HL-60 (cell line): ENCODE results near the gene DNAH14.
"Not testable (repeated sequence)": the region's sequence is repeated elsewhere in the genome, so short reads cannot be mapped to it uniquely, and the experiment has no call there.

Experiments
- DNase-seq, 2 experiments: peaks; one replicate each; pipeline ENCODE4 v3.0.0-alpha.2; 2010 to 2020; ENCODE audit warnings: low read depth in 1 of 2, low spot score in 1 of 2
- H3K27ac ChIP-seq: fragments of 250-450 bp; sonication (Bioruptor Pico); replicated peaks from 2 replicates; pipeline ENCODE4 v1.5.1; 2020; ENCODE audit warnings: mild to moderate bottlenecking, moderate library complexity
- H3K27me3 ChIP-seq: fragments of 250-450 bp; sonication (Bioruptor Pico); 2 replicates; pipeline ENCODE4 v1.5.1; 2021; ENCODE audit warnings: mild to moderate bottlenecking, moderate library complexity; ENCODE audit not compliant: insufficient read depth, poor library complexity, severe bottlenecking
- H3K4me3 ChIP-seq: replicated peaks from 2 replicates; pipeline ENCODE4 v1.5.1; 2011; ENCODE audit warnings: mild to moderate bottlenecking, control low read depth, low read length; ENCODE audit not compliant: insufficient read depth
- GABPA ChIP-seq: IDR thresholded peaks from 2 replicates; pipeline ENCODE4 v1.6.1; 2012; ENCODE audit warnings: low read depth
- POLR2AphosphoS5 ChIP-seq: IDR thresholded peaks from 2 replicates; pipeline ENCODE4 v1.6.1; 2012; ENCODE audit warnings: low read depth
- SPI1 ChIP-seq: IDR thresholded peaks from 2 replicates; pipeline ENCODE4 v1.6.1; 2012; ENCODE audit warnings: low read depth, mild to moderate bottlenecking, borderline replicate concordance
- TF ChIP-seq, protein P1 (sequence below): IDR thresholded peaks from 2 replicates; pipeline ENCODE4 v1.6.1; 2012; ENCODE audit warnings: low read depth; ENCODE audit not compliant: insufficient replicate concordance
- TF ChIP-seq, protein P2 (sequence below): IDR thresholded peaks from one replicate; pipeline ENCODE4 v1.5.1; 2011; ENCODE audit warnings: low read length, control low read depth, inconsistent platforms; ENCODE audit not compliant: insufficient read depth

Gene DNAH14

DNA sequence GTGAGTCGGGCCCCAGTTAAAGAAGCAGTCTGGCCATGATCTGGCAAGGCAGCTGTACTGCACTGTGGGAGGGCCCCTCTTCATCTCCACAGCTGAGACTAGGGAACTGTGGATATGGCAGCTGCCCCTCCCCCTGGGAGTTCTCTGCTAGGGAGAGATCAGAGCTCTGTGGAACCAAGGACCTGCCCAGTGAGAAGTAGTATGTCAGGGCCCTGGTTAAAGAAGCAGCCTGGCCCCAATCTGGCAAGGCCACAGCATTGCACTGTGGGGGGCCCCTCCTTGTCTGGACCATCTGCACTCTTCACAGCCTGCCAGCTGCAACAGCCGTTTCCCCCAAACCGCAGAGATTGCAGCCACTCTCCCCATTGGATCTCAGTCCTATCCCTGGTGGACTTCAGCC is 208.5 kb downstream of the DNAH14 start:
- DNase-seq, result no peak
- Histone ChIP-seq H3K27ac (no peak overlapping the region), H3K27me3 (no peaks in the 10 kb centered on the region), H3K4me3 (no peak overlapping the region)
- TF ChIP-seq GABPA, result no peak

DNA sequence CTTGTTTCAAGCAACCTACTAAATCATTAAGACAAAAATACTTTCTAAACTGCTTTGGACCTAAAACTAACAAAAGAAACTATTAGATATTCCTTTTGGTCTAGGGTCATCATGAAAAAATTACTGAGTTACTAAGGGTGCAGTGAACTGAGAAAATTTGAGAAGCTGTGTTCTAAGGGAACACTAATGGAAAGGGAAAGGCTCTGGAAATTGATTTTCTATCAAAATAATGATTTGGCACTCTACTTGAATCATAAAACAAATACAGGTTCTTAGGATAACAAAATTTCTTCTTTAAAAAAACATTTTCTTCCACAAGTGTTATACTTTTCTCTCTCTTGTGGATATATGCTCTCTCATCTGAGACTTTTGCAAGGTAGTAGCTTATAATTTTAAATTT is 213.5 kb downstream of the DNAH14 start:
- TF ChIP-seq SPI1 (no peak), GABPA (no peak), POLR2AphosphoS5 (no peak)
- TF ChIP-seq, protein P1, sequence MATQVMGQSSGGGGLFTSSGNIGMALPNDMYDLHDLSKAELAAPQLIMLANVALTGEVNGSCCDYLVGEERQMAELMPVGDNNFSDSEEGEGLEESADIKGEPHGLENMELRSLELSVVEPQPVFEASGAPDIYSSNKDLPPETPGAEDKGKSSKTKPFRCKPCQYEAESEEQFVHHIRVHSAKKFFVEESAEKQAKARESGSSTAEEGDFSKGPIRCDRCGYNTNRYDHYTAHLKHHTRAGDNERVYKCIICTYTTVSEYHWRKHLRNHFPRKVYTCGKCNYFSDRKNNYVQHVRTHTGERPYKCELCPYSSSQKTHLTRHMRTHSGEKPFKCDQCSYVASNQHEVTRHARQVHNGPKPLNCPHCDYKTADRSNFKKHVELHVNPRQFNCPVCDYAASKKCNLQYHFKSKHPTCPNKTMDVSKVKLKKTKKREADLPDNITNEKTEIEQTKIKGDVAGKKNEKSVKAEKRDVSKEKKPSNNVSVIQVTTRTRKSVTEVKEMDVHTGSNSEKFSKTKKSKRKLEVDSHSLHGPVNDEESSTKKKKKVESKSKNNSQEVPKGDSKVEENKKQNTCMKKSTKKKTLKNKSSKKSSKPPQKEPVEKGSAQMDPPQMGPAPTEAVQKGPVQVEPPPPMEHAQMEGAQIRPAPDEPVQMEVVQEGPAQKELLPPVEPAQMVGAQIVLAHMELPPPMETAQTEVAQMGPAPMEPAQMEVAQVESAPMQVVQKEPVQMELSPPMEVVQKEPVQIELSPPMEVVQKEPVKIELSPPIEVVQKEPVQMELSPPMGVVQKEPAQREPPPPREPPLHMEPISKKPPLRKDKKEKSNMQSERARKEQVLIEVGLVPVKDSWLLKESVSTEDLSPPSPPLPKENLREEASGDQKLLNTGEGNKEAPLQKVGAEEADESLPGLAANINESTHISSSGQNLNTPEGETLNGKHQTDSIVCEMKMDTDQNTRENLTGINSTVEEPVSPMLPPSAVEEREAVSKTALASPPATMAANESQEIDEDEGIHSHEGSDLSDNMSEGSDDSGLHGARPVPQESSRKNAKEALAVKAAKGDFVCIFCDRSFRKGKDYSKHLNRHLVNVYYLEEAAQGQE, result no peak
- TF ChIP-seq, protein P2, sequence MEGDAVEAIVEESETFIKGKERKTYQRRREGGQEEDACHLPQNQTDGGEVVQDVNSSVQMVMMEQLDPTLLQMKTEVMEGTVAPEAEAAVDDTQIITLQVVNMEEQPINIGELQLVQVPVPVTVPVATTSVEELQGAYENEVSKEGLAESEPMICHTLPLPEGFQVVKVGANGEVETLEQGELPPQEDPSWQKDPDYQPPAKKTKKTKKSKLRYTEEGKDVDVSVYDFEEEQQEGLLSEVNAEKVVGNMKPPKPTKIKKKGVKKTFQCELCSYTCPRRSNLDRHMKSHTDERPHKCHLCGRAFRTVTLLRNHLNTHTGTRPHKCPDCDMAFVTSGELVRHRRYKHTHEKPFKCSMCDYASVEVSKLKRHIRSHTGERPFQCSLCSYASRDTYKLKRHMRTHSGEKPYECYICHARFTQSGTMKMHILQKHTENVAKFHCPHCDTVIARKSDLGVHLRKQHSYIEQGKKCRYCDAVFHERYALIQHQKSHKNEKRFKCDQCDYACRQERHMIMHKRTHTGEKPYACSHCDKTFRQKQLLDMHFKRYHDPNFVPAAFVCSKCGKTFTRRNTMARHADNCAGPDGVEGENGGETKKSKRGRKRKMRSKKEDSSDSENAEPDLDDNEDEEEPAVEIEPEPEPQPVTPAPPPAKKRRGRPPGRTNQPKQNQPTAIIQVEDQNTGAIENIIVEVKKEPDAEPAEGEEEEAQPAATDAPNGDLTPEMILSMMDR, result no peak
- no peak for DNase-seq
- Histone ChIP-seq H3K4me3 (no peak overlapping the region), H3K27ac (no peak overlapping the region), H3K27me3 (no peaks in the 10 kb centered on the region)

DNA sequence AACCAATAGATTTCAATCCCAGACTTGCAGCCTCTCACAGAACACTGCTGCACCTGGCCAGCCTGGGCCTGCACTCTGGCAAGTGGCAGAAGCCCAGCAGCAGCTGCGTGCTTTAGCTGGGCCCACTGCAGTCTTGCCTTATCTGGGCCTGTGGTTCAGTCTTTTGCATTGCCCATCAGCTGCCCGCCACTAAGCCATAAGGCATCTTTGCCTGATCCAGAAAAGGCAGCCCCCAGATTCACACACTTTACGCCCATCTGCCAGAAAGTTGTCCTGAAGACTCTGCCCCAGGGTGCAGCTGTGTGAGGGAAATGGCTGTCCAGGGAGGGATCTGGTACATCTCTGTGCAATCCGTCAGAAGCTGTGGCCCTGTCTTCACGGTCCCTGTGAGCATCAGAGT is 217.0 kb downstream of the DNAH14 start:
- Histone ChIP-seq H3K4me3 (no peak overlapping the region), H3K27ac (no peak overlapping the region), H3K27me3 (no peaks in the 10 kb centered on the region)
- TF ChIP-seq SPI1, result no peak
- TF ChIP-seq, protein P1, result no peak
- TF ChIP-seq, protein P2, result no peak
- no peak for TF ChIP-seq GABPA
- DNase-seq, result no peak

DNA sequence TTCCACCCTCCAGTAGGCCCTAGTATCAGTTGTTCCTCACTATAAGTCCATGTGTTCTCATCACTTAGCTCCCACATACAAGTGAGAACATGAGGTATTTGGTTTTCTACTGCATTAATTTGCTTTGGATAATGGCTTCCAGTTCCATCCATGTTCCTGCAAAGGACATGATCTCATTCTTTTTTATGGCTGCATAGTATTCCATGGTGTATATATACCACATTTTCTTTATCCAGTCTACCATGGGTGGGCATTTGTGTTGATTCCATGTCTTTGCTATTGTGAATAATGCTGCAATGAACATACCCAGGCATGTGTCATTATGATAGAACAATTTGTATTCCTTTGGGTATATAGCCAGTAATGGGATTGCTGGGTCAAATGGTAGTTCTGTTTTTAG is 218.3 kb downstream of the DNAH14 start:
- not testable (repeated sequence) for DNase-seq, H3K27ac ChIP-seq, H3K27me3 ChIP-seq, H3K4me3 ChIP-seq

DNA sequence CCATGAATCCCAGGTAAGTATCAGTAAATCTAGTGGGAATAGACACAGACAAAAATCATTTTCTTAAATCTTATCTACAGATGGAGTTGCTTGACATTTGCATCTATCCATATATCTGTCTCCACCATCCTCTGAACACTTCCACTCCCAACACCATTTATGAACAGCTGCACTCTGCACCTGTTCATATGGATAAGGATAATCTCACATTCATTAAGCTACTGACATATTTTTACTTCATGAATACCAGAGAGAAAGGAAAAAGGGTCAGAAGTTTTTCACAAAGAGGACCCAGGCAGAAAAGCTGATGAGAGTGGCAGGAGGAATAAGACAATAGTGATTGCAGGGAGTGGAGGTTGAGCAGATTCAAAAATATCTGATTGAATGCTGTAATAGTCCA is 222.6 kb downstream of the DNAH14 start:
- H3K27me3 ChIP-seq, result no peaks in the 10 kb centered on the region
- TF ChIP-seq POLR2AphosphoS5, result no peak
- TF ChIP-seq, protein P1, result no peak
- TF ChIP-seq, protein P2, result no peak
- H3K4me3 ChIP-seq, result no peak overlapping the region
- H3K27ac ChIP-seq, result no peak overlapping the region
- no peak for DNase-seq
